Suprapubic skin (tissue), 3 donors: Measurements from ENCODE around the gene ZDHHC17.

ENCODE experiments used
- EP300 ChIP-seq: sonication (generic); formaldehyde crosslinking; IDR thresholded peaks from one replicate; pipeline ENCODE4 v1.6.1; 2017; ENCODE audit warnings: antibody characterized with exemption
- TF ChIP-seq, protein P1 (sequence below), 2 donors: fragments of 200-600 bp in 1 of 2; fragments of 450-650 bp in 1 of 2; sonication (generic) in 1 of 2; IDR thresholded peaks; one replicate each; pipeline ENCODE4 v1.5.1; 2016 to 2019; ENCODE audit warnings: antibody characterized with exemption in 2 of 2, mild to moderate bottlenecking in 1 of 2, moderate library complexity in 1 of 2

GRCh38 chr12:76765598-76765997, 1.7 kb downstream of the ZDHHC17 start:
- TF ChIP-seq, protein P1, sequence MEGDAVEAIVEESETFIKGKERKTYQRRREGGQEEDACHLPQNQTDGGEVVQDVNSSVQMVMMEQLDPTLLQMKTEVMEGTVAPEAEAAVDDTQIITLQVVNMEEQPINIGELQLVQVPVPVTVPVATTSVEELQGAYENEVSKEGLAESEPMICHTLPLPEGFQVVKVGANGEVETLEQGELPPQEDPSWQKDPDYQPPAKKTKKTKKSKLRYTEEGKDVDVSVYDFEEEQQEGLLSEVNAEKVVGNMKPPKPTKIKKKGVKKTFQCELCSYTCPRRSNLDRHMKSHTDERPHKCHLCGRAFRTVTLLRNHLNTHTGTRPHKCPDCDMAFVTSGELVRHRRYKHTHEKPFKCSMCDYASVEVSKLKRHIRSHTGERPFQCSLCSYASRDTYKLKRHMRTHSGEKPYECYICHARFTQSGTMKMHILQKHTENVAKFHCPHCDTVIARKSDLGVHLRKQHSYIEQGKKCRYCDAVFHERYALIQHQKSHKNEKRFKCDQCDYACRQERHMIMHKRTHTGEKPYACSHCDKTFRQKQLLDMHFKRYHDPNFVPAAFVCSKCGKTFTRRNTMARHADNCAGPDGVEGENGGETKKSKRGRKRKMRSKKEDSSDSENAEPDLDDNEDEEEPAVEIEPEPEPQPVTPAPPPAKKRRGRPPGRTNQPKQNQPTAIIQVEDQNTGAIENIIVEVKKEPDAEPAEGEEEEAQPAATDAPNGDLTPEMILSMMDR (IDR thresholded peaks at IDR 0.05), result no peak
- TF ChIP-seq EP300, result no peak
